GM19467 (cell line): ENCODE results near the gene SIT1.

ENCODE experiments used
- ATAC-seq: cut with Tn5 transposase; IDR thresholded peaks from one replicate; pipeline ENCODE4 v1.9.1; 2021; ENCODE audit warnings: mild to moderate bottlenecking, moderate library complexity; ENCODE audit not compliant: unreplicated experiment

Gene SIT1

DNA sequence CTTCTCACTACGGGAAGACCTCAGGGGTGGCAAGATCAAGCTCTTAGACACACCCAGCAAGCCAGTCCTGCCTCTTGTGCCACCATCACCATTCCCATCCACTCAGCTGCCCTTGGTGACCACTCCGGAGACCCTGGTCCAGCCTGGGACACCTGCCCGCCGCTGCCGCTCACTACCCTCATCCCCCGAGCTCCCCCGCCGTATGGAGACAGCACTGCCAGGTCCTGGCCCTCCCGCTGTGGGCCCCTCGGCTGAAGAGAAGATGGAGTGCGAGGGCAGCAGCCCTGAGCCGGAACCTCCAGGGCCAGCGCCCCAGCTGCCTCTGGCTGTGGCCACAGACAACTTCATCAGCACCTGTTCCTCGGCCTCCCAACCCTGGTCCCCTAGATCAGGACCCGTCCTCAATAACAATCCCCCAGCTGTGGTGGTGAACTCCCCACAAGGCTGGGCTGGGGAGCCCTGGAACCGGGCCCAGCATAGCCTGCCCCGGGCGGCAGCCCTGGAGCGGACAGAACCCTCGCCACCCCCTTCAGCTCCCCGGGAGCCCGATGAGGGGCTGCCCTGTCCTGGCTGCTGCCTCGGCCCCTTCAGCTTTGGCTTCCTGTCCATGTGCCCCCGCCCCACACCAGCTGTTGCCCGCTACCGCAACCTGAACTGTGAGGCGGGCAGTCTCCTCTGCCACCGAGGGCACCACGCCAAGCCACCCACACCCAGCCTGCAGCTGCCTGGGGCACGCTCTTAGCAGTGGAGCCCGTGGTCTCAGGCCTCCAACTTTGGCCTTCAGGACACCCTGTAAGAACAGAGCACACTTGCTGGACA, 41.5 kb downstream of the SIT1 start:
- ATAC-seq = no peak

DNA sequence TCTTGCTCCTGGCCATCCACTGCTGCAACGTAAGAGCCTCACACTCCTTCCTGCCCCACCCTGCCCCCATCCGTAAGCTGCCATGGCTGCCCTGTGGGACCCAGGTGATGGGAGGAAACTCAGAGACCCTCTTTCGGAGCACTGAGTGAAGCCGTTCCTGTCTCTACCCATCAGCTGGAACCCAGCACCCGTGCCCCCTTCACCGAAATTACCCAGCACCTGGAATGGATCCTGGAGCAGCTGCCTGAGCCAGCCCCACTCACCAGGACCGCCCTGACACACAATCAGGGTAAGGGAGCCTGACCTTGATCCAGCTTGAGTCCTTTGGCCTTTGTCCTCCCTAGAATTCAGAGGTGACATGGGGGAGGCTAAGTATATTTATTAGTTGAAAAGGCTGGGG, 42.5 kb downstream of the SIT1 start:
- ATAC-seq = no peak

DNA sequence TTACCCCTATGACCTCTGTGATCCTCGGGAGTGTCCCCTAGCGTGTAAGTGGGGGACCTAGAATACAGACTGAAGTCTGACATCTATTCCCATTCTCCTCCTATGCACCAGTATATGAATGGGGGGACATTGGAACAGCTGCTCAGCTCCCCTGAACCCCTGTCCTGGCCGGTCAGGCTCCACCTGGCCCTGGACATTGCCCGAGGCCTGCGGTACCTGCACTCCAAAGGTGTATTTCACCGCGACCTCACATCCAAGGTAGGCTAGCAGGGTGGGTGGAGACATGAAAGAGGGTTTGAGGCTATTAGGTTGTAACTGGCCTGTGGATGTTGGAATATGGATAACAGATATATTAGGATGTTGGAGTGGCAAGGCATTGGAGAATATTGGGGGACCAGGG, 44.0 kb downstream of the SIT1 start:
- ATAC-seq = no peak

DNA sequence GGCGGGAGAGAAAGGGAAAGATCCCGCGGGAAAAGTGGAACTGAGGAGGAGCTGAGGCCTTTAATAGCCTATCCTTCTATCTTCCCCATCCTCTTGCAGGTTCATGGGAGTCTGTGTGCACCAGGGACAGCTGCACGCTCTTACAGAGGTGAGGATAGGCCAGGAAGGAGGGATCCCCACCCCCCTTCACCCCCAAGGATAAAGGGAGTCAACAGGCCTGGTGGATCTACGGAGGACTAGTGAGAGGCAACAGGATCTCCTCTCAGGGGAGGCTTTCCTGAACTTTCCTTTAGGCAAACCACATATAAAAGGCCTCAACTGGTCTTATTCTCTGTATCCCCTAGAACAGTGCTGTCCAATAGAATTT, 44.6 kb downstream of the SIT1 start:
- no peak for ATAC-seq

DNA sequence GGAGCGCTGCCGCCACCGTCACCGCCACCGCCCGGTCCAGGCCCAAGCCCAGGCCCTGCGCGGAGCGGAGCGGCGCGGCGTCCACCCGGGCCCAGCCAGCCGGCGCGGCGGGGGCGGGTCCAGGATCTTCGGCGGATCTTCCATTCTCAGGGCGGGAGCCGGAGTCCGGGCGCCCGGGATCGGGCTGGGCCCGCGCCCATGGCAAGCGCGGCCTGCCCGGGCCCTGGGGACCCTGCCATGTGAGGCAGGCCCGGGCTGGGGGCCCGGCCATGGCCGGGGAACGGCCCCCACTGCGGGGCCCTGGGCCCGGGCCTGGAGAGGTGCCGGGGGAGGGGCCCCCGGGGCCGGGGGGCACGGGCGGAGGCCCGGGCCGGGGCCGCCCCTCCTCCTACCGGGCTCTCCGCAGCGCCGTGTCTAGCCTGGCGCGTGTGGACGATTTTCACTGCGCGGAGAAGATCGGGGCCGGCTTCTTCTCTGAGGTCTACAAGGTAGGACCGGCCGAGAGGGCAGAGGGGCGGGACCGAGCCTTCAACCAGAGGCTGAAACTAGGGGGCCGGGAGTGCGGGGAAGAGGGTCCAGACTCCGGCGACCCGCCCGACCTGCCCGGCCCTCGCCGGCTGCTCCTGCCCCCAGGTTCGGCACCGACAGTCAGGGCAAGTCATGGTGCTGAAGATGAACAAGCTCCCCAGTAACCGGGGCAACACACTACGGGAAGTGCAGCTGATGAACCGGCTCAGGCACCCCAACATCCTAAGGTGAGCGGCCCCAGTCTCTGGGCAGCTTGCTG, 45.2 kb downstream of the SIT1 start:
- ATAC-seq = peak; percentile 10

DNA sequence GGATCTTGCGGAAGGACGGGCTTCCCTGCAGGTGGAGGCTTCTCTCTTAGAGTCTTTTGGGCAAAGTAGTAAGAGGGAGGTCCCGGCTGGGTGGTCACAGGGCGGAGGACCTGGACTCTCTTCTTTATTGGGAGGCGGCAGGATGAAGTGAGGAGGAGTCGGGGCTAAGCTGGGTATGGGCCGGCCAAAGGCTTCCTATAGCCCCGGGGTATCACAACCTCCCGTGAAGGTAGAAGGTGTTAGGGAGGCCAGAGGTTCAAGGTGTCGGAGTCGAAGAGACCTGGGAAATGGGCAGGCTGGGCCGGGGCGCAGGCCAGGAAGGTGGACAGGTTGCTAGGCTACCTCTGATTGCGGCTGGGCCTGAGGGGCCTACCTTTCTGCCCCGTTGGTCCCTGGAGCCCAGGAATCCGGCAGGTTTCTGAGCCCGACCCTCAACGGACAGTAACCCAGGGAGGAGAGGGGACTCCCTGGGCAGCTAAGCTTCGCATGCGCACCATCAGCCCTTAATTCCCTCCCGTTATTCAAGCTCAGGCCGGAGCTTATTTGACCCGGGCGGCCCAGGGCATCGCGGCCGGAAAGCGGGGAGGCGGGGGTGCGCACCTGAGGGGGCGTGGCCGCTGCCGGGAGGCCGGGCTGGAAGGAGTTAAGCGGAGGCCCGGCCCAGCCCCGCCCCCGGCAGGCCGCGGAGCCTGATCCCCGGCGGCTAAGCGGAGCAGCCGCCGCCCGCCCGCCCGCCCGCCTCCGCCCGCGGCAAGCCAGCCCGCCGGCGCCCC, 46.0 kb downstream of the SIT1 start, which contains the start of gene TESK1:
Gene TESK1 (plus strand): TSS at position 685 of the 773 bp plus-strand sequence. CDS start 358 bp downstream, outside the sequence.
- ATAC-seq = peak; percentile 41

DNA sequence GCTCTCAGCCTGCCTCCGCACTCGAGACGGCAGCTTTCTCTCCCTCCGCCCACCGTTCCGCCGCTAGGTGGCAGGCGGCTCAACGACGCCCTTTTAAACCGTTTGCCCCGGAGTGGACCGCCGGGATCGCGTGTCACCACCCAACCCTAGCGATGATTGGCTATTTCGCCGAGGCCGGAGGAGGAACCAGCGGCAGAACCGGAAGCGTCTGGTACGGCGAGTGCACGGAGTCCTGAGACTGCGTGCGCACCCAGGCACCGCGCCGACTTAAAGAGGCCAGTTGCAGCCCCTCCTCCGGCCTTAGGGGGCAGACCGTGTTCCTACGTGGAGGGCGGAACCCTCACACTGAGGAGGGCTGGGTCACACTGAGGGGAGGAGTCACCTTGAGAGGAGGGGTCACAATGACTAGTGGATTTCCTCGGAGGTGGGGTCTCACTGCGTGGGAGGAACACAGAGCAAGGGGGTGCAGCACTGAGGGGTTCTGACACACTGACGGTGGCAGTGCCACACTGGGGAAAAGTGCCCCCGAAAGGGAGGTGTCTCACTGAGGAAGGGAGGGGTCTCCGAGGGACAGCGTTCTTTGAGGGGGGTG, 46.6 kb downstream of the SIT1 start:
- peak; percentile 86 for ATAC-seq

DNA sequence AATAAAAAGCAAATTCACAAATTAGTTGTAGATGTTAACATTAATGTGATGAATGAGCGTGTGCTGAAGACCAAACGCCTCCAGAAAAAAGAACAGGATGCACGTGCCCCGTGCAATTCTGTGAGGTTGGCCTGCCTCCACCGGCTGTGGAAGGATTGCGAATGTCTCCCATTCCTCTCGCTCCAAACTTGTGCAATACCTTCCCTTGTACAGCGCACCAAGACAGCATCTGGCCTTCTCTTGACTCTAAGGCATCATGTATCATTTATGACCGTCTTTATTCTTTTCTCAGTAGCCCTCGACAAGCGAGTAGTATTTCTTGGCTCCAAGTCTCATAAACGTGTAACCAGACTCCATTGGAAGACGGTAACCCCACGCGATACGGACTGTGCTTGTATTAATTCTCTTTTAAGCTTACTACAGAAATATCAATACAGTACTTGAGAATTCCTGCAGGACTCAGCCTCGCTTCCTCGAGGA, 47.2 kb downstream of the SIT1 start:
- ATAC-seq = no peak

DNA sequence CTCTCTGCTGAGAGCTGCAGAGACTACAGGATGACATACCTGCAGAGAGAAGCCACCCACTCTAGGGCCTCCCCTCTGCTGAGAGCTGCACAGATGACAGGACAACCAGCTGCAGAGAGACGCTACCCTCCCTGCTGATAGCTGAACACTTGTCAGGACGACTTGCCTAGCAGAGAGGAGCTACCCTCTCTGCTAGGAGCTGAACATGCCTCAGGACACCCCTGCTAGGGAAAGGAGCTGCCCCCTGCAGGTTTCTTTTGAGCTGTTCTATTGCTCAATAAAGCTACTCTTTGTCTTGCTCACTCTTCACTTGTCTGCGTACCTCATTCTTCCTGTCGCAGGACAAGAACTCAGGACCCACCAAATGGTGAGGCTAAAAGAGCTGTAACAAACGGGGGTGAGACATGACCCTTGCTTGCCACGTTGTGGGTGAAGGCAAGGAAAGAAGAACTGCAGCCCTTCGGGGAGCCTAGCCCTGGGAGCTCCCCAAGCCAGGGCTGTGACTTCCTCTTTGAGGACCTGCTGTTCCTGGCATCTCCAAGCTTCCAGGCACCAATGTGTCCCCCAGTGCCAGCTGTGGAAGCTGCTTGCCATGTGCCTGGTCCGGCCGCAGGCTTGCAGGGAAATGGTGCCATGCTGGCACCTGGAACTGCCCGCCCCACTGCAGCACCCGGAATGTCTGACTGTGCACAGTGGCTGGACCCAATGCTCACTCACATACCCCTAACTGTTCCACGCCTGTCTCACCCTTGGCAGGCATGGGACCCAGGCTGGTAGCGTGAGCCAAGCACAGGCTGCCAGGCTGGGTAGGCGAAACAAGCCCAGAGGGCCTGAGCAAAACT, 50.7 kb downstream of the SIT1 start:
- no peak for ATAC-seq
